Liver (tissue), 9 donors: ENCODE measurements around the gene SREBF1. TPM values are rescaled to one million over a fixed set of nuclear protein-coding genes. Genes with fewer than 3 reads are reported as not detected.

Source experiments
- DNase-seq: peaks from one replicate; pipeline ENCODE4 v3.0.0-alpha.2; 2017; ENCODE audit warnings: low spot score
- H3K27ac ChIP-seq, 2 donors: one replicate each; pipeline ENCODE4 v1.7.0; 2013; ENCODE audit warnings: inconsistent platforms in 2 of 2, low read length in 2 of 2, control low read depth in 1 of 2, low read depth in 1 of 2, mild to moderate bottlenecking in 1 of 2
- H3K27me3 ChIP-seq, 4 donors: one replicate each; pipeline versions ENCODE4 v1.6.1 to v1.7.0; 2013; ENCODE audit warnings: low read length in 3 of 4, inconsistent platforms in 1 of 4, mild to moderate bottlenecking in 1 of 4, moderate library complexity in 1 of 4; ENCODE audit not compliant: control insufficient read depth in 4 of 4, insufficient read depth in 4 of 4
- H3K36me3 ChIP-seq, 4 donors: one replicate each; pipeline versions ENCODE4 v1.6.1 to v1.7.0; 2013; ENCODE audit warnings: low read length in 3 of 4, mild to moderate bottlenecking in 3 of 4, low read depth in 1 of 4, moderate library complexity in 1 of 4; ENCODE audit not compliant: control insufficient read depth in 4 of 4, insufficient read depth in 3 of 4
- H3K4me1 ChIP-seq, 4 donors: one replicate each; pipeline versions ENCODE4 v1.6.1 to v1.7.0; 2013; ENCODE audit warnings: low read length in 3 of 4, mild to moderate bottlenecking in 3 of 4, moderate library complexity in 1 of 4; ENCODE audit not compliant: control insufficient read depth in 4 of 4, insufficient read depth in 4 of 4
- H3K4me3 ChIP-seq, 3 donors: one replicate each; pipeline versions ENCODE4 v1.6.1 to v1.7.0; 2013; ENCODE audit warnings: low read length in 3 of 3, control low read depth in 1 of 3, low read depth in 1 of 3, mild to moderate bottlenecking in 1 of 3
- H3K9ac ChIP-seq, 2 donors: one replicate each; pipeline ENCODE4 v1.7.0; 2013; ENCODE audit warnings: low read length in 2 of 2, mild to moderate bottlenecking in 2 of 2, moderate library complexity in 2 of 2, control low read depth in 1 of 2, low read depth in 1 of 2
- H3K9me3 ChIP-seq, 4 donors: one replicate each; pipeline versions ENCODE4 v1.6.1 to v1.7.0; 2013; ENCODE audit warnings: low read length in 3 of 4; ENCODE audit not compliant: control insufficient read depth in 4 of 4
- ATF3 ChIP-seq: IDR thresholded peaks from 2 replicates; pipeline ENCODE4 v1.6.1; 2016; ENCODE audit warnings: antibody characterized with exemption
- CTCF ChIP-seq: fragments of 150-350 bp; IDR thresholded peaks from 2 replicates; pipeline ENCODE4 v1.5.1; 2017; ENCODE audit warnings: improper control_type of control experiment, low read depth, low read length; ENCODE audit not compliant: missing input control
- EGR1 ChIP-seq, 2 donors: IDR thresholded peaks; 2 replicates each; pipeline ENCODE4 v1.6.1; 2016 to 2018; ENCODE audit warnings: antibody characterized with exemption in 2 of 2, low read depth in 2 of 2
- FOXA1 ChIP-seq: IDR thresholded peaks from 2 replicates; pipeline ENCODE4 v1.6.1; 2016; ENCODE audit warnings: antibody characterized with exemption
- FOXA2 ChIP-seq: IDR thresholded peaks from 2 replicates; pipeline ENCODE4 v1.6.1; 2016; ENCODE audit warnings: antibody characterized with exemption
- GABPA ChIP-seq, 2 donors: IDR thresholded peaks in 1 of 2; conservative IDR thresholded peaks in 1 of 2; 2 replicates each; pipeline ENCODE4 v1.6.1; 2016; ENCODE audit warnings: antibody characterized with exemption in 2 of 2, mild to moderate bottlenecking in 1 of 2, moderate library complexity in 1 of 2
- HNF4A ChIP-seq, 2 donors: conservative IDR thresholded peaks; 2 replicates each; pipeline ENCODE4 v1.6.1; 2016; ENCODE audit warnings: antibody characterized with exemption in 2 of 2, mild to moderate bottlenecking in 2 of 2
- HNF4G ChIP-seq: IDR thresholded peaks from 2 replicates; pipeline ENCODE4 v1.6.1; 2016; ENCODE audit warnings: antibody characterized with exemption
- JUND ChIP-seq, 2 donors: IDR thresholded peaks; 2 replicates each; pipeline ENCODE4 v1.6.1; 2016; ENCODE audit warnings: antibody characterized with exemption in 2 of 2
- MAX ChIP-seq: IDR thresholded peaks from 2 replicates; pipeline ENCODE4 v1.6.1; 2016; ENCODE audit warnings: antibody characterized with exemption
- NR2F2 ChIP-seq: IDR thresholded peaks from 2 replicates; pipeline ENCODE4 v1.6.1; 2016; ENCODE audit warnings: antibody characterized with exemption
- RAD21 ChIP-seq, 2 donors: IDR thresholded peaks; 2 replicates each; pipeline ENCODE4 v1.6.1; 2016; ENCODE audit warnings: antibody characterized with exemption in 2 of 2, mild to moderate bottlenecking in 2 of 2
- REST ChIP-seq: IDR thresholded peaks from 2 replicates; pipeline ENCODE4 v1.6.1; 2016; ENCODE audit warnings: antibody characterized with exemption, mild to moderate bottlenecking
- RXRA ChIP-seq, 2 donors: IDR thresholded peaks; 2 replicates each; pipeline ENCODE4 v1.6.1; 2017 to 2018; ENCODE audit warnings: antibody characterized with exemption in 2 of 2, mild to moderate bottlenecking in 1 of 2
- SP1 ChIP-seq: IDR thresholded peaks from 2 replicates; pipeline ENCODE4 v1.6.1; 2018; ENCODE audit warnings: antibody characterized with exemption, mild to moderate bottlenecking
- YY1 ChIP-seq: IDR thresholded peaks from 2 replicates; pipeline ENCODE4 v1.6.1; 2016; ENCODE audit warnings: antibody characterized with exemption, mild to moderate bottlenecking
- ZBTB33 ChIP-seq: IDR thresholded peaks from 2 replicates; pipeline ENCODE4 v1.6.1; 2016; ENCODE audit warnings: antibody characterized with exemption
- WGBS: extraction: QIAGEN DNeasy Blood & Tissue Kit; methylation state at CpG from one replicate; pipeline ENCODE4 v1.1.7; 2013; 5-methylcytosine and 5-hydroxymethylcytosine counted together
- polyA plus RNA-seq, 2 donors: library from polyadenylated mRNA; stranded (reverse) in 1 of 2; unstranded in 1 of 2; fragments of 200-250 nt in 1 of 2; fragments of >200 nt in 1 of 2; fragmentation: Nextera tagmentation in 1 of 2; extraction: Ambion mirVana in 1 of 2; gene quantifications; one replicate each; pipeline versions ENCODE4 v1.2.1 to v1.2.3, GENCODE V29; 2013 to 2015
- total RNA-seq, 2 donors: library from RNA; depleted of rRNA; stranded (reverse); fragments of >200 nt; gene quantifications; one replicate each; pipeline ENCODE4 v1.2.3, GENCODE V29; 2014
- donor health status: healthy.
- donor health status: healthy.
- donor health status: healthy.
- donor health status: healthy.
- donor health status: healthy.

SREBF1 gene
- total and polyA plus RNA-seq, 4 donors: 66.8 to 133 (median 101) TPM

GRCh38 chr17:17820046-17820445 lies 16.7 kb downstream of the SREBF1 start:
- DNase-seq: no peak
- H3K4me1 ChIP-seq: peaks cover 22 to 92% (median 60%) of the 10 kb centered on the region in 4 donors
- peak overlapping the region; percentile 72 to 81 for H3K27ac ChIP-seq
- H3K9ac ChIP-seq: peak overlapping the region in 1 of 2 donors; percentile 51
- no peaks in the 10 kb centered on the region for H3K9me3 ChIP-seq
- no peak for TF ChIP-seq JUND (IDR thresholded peaks at IDR 0.05)
- no peak for TF ChIP-seq SP1
- TF ChIP-seq YY1: no peak
- no peak for TF ChIP-seq FOXA1
- TF ChIP-seq RAD21 (IDR thresholded peaks at IDR 0.05): no peak
- TF ChIP-seq ATF3: no peak
- no peak for TF ChIP-seq REST
- no peak for TF ChIP-seq RXRA (IDR thresholded peaks at IDR 0.05)
- no peak for TF ChIP-seq EGR1 (IDR thresholded peaks at IDR 0.05; ENCODE audit: low read depth in 2 of 2)
- no peak for TF ChIP-seq ZBTB33
- TF ChIP-seq HNF4A (conservative IDR thresholded peaks at IDR 0.05): no peak
- TF ChIP-seq FOXA2: no peak
- TF ChIP-seq GABPA (IDR thresholded peaks at IDR 0.05 in 1 of 2, conservative IDR thresholded peaks at IDR 0.05 in 1 of 2): no peak
- no peak for TF ChIP-seq NR2F2
- no peak for TF ChIP-seq MAX
- 60% methylated on average over 10 of the region's 10 CpGs for WGBS
- no peaks in the 10 kb centered on the region for H3K27me3 ChIP-seq
- H3K4me3 ChIP-seq: no peak overlapping the region
- peaks cover 8 to 28% (median 20%) of the 10 kb centered on the region in 4 donors for H3K36me3 ChIP-seq

GRCh38 chr17:17819561-17819995 lies 17.2 kb downstream of the SREBF1 start:
- H3K27ac ChIP-seq: peak overlapping the region; percentile 72 to 81
- no peak overlapping the region for H3K9ac ChIP-seq
- 46% methylated on average over 12 of the region's 12 CpGs for WGBS
- peaks cover 8 to 32% (median 22%) of the 10 kb centered on the region in 4 donors for H3K36me3 ChIP-seq
- H3K9me3 ChIP-seq: no peaks in the 10 kb centered on the region
- peaks cover 19 to 92% (median 58%) of the 10 kb centered on the region in 4 donors for H3K4me1 ChIP-seq
- no peak overlapping the region for H3K4me3 ChIP-seq
- DNase-seq: no peak
- H3K27me3 ChIP-seq: no peaks in the 10 kb centered on the region
- no peak for TF ChIP-seq ZBTB33
- peak in 1 of 2 donors; percentile 50 for TF ChIP-seq RAD21 (IDR thresholded peaks at IDR 0.05)
- TF ChIP-seq HNF4G: no peak
- no peak for TF ChIP-seq EGR1 (IDR thresholded peaks at IDR 0.05; ENCODE audit: low read depth in 2 of 2)
- no peak for TF ChIP-seq CTCF
- peak; percentile 26 for TF ChIP-seq MAX
- peak; percentile 32 to 70 for TF ChIP-seq RXRA (IDR thresholded peaks at IDR 0.05)
- peak; percentile 90 for TF ChIP-seq ATF3
- TF ChIP-seq NR2F2: no peak
- no peak for TF ChIP-seq REST
